KMS-11 (cell line): ENCODE data around the gene TRAFD1.
"Not testable (repeated sequence)": the region's sequence is repeated elsewhere in the genome, so short reads cannot be mapped to it uniquely, and the experiment has no call there.

Source experiments
- H2AFZ ChIP-seq: fragments of 200-600 bp; sonication (generic); 2 replicates; pipeline ENCODE4 v1.6.1; 2016; ENCODE audit warnings: antibody characterized with exemption, mixed run types, low read depth
- H3K27ac ChIP-seq: fragments of 200-600 bp; sonication (generic); 2 replicates; pipeline ENCODE4 v1.6.1; 2016; ENCODE audit warnings: mild to moderate bottlenecking, mixed run types
- H3K27me3 ChIP-seq: fragments of 200-600 bp; sonication (generic); 2 replicates; pipeline ENCODE4 v1.6.1; 2017; ENCODE audit warnings: mild to moderate bottlenecking, low read depth, mixed run types, moderate library complexity; ENCODE audit not compliant: insufficient read depth
- H3K36me3 ChIP-seq: fragments of 200-600 bp; sonication (generic); 2 replicates; pipeline ENCODE4 v1.6.1; 2017; ENCODE audit warnings: mild to moderate bottlenecking, mixed run types; ENCODE audit not compliant: insufficient read depth
- H3K4me1 ChIP-seq: fragments of 200-600 bp; sonication (generic); 2 replicates; pipeline ENCODE4 v1.6.1; 2016; ENCODE audit warnings: mild to moderate bottlenecking, low read depth, mixed run types; ENCODE audit not compliant: poor library complexity, severe bottlenecking
- H3K4me2 ChIP-seq: fragments of 200-600 bp; sonication (generic); 2 replicates; pipeline ENCODE4 v1.7.0; 2016; ENCODE audit warnings: mild to moderate bottlenecking, mixed run types
- H3K4me3 ChIP-seq: fragments of 200-600 bp; sonication (generic); IDR thresholded peaks from 2 replicates; pipeline ENCODE4 v1.6.1; 2017; ENCODE audit warnings: low read depth, low read length, mixed read lengths; ENCODE audit not compliant: insufficient read depth
- H3K79me2 ChIP-seq: fragments of 200-600 bp; sonication (generic); 2 replicates; pipeline ENCODE4 v1.6.1; 2016; ENCODE audit warnings: low read depth, mixed run types; ENCODE audit not compliant: insufficient read depth
- H3K9ac ChIP-seq: fragments of 200-600 bp; sonication (generic); 2 replicates; pipeline ENCODE4 v1.6.1; 2016; ENCODE audit warnings: mild to moderate bottlenecking, mixed run types
- H4K20me1 ChIP-seq: fragments of 200-600 bp; sonication (generic); 2 replicates; pipeline ENCODE4 v1.6.1; 2016; ENCODE audit warnings: mild to moderate bottlenecking, mixed run types; ENCODE audit not compliant: insufficient read depth
- CTCF ChIP-seq: fragments of 200-600 bp; sonication (generic); conservative IDR thresholded peaks from 2 replicates; pipeline ENCODE4 v1.6.1; 2017; ENCODE audit warnings: low read depth, mild to moderate bottlenecking, antibody characterized with exemption, low read length, moderate library complexity, mixed read lengths

TRAFD1 gene

GRCh38 chr12:112096070-112096469 lies 29.3 kb upstream of the TRAFD1 start:
- H4K20me1 ChIP-seq, result no peaks in the 10 kb centered on the region
- H3K27ac ChIP-seq, result no peak overlapping the region
- no peak for TF ChIP-seq CTCF
- no peaks in the 10 kb centered on the region for H3K36me3 ChIP-seq
- H3K79me2 ChIP-seq, result peaks cover 73% of the 10 kb centered on the region; the same call in 1 of the 2 replicates
- no peak overlapping the region for H3K9ac ChIP-seq
- H3K4me2 ChIP-seq, result no peak overlapping the region
- H3K4me1 ChIP-seq, result peaks cover 5% of the 10 kb centered on the region
- no peaks in the 10 kb centered on the region for H3K27me3 ChIP-seq
- no peak overlapping the region for H2AFZ ChIP-seq
- no peak overlapping the region for H3K4me3 ChIP-seq

- Histone ChIP-seq H3K36me3 (no peaks in the 10 kb centered on the region), H3K79me2 (peaks cover 79% of the 10 kb centered on the region; the same call in 1 of the 2 replicates), H3K4me2 (no peak overlapping the region), H2AFZ (no peak overlapping the region), H4K20me1 (no peaks in the 10 kb centered on the region), H3K27ac (no peak overlapping the region), H3K4me3 (no peak overlapping the region), H3K9ac (no peak overlapping the region), H3K4me1 (peaks cover 5% of the 10 kb centered on the region), H3K27me3 (no peaks in the 10 kb centered on the region)
- TF ChIP-seq CTCF, result no peak
Observed at GRCh38 chr12:112096667-112097066, 28.7 kb upstream of the TRAFD1 start.

- Histone ChIP-seq H3K4me2 (no peak overlapping the region), H4K20me1 (no peaks in the 10 kb centered on the region; the same call in 1 of the 2 replicates), H3K4me3 (no peak overlapping the region), H3K79me2 (peaks cover 87% of the 10 kb centered on the region; the same call in 1 of the 2 replicates), H2AFZ (no peak overlapping the region), H3K4me1 (peaks cover 5% of the 10 kb centered on the region), H3K36me3 (no peaks in the 10 kb centered on the region; the same call in 1 of the 2 replicates), H3K9ac (no peak overlapping the region), H3K27me3 (no peaks in the 10 kb centered on the region), H3K27ac (no peak overlapping the region)
- TF ChIP-seq CTCF, result no peak
Observed at GRCh38 chr12:112097641-112098040, 27.7 kb upstream of the TRAFD1 start.

GRCh38 chr12:112100500-112100899 lies 24.9 kb upstream of the TRAFD1 start:
- H3K27ac ChIP-seq, H3K36me3 ChIP-seq, H3K4me3 ChIP-seq, H4K20me1 ChIP-seq, H3K9ac ChIP-seq, H2AFZ ChIP-seq, H3K4me2 ChIP-seq, H3K27me3 ChIP-seq: not testable (repeated sequence)
- peaks cover 90% of the 10 kb centered on the region for H3K79me2 ChIP-seq
- H3K4me1 ChIP-seq, result peaks cover 18% of the 10 kb centered on the region

- no peak overlapping the region for H3K4me2 ChIP-seq
- peaks cover 90% of the 10 kb centered on the region for H3K79me2 ChIP-seq
- no peak overlapping the region for H3K9ac ChIP-seq
- H2AFZ ChIP-seq, result no peak overlapping the region
- peaks cover 28% of the 10 kb centered on the region for H3K4me1 ChIP-seq
- peaks cover 12% of the 10 kb centered on the region; the same call in 1 of the 2 replicates for H4K20me1 ChIP-seq
- no peak overlapping the region for H3K4me3 ChIP-seq
- no peak for TF ChIP-seq CTCF
- H3K27me3 ChIP-seq, result no peaks in the 10 kb centered on the region
- no peaks in the 10 kb centered on the region; the same call in 1 of the 2 replicates for H3K36me3 ChIP-seq
- H3K27ac ChIP-seq, result no peak overlapping the region
Observed at GRCh38 chr12:112102127-112102526, 23.2 kb upstream of the TRAFD1 start.

- Histone ChIP-seq H3K4me1 (peaks cover 32% of the 10 kb centered on the region), H3K79me2 (peaks cover 93% of the 10 kb centered on the region), H4K20me1 (peaks cover 12% of the 10 kb centered on the region; the same call in 1 of the 2 replicates)
- not testable (repeated sequence) for H3K9ac ChIP-seq, H2AFZ ChIP-seq, H3K27me3 ChIP-seq, H3K4me2 ChIP-seq, H3K27ac ChIP-seq, H3K4me3 ChIP-seq, H3K36me3 ChIP-seq
Observed at GRCh38 chr12:112102746-112103145, 22.6 kb upstream of the TRAFD1 start.
